ENCODE data around the gene NOC4L.

DNA sequence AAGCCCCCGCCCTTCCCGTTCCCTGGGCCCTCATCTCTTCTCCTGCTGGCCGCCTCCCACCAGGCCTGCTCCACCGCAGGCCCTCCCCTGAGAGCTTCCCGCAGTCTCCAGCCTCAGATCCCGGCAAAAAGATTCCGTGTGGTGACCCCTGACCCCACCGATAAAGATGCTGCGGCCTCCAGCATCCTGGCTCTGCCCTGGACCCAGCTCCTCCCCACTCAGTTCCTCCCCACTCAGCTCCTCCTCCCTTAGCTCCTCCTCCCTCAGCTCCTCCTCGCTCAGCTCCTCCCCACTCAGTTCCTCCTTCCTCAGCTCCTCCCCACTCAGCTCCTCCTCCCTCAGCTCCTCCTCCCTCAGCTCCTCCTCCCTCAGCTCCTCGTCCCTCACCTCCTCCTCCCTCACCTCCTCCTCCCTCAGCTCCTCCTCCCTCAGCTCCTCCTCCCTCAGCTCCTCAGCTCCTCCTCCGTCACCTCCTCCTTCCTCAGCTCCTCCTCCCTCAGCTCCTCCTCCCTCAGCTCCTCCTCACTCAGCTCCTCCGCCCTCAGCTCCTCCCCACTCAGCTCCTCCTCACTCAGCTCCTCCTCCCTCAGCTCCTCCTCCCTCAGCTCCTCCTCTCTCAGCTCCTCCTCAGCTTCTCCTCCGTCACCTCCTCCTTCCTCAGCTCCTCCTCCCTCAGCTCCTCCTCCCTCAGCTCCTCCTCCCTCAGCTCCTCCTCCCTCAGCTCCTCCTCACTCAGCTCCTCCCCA, 17.0 kb downstream of the NOC4L start:
- TF ChIP-seq, protein P1, sequence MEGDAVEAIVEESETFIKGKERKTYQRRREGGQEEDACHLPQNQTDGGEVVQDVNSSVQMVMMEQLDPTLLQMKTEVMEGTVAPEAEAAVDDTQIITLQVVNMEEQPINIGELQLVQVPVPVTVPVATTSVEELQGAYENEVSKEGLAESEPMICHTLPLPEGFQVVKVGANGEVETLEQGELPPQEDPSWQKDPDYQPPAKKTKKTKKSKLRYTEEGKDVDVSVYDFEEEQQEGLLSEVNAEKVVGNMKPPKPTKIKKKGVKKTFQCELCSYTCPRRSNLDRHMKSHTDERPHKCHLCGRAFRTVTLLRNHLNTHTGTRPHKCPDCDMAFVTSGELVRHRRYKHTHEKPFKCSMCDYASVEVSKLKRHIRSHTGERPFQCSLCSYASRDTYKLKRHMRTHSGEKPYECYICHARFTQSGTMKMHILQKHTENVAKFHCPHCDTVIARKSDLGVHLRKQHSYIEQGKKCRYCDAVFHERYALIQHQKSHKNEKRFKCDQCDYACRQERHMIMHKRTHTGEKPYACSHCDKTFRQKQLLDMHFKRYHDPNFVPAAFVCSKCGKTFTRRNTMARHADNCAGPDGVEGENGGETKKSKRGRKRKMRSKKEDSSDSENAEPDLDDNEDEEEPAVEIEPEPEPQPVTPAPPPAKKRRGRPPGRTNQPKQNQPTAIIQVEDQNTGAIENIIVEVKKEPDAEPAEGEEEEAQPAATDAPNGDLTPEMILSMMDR (IDR thresholded peaks at IDR 0.05), result no peak
- no peak for TF ChIP-seq POLR2AphosphoS5 (IDR thresholded peaks at IDR 0.05)

Data from breast epithelium (tissue), 3 donors.